Liver (tissue), 9 donors: ENCODE data around the gene ATXN7L1. TPM values are rescaled to one million over a fixed set of nuclear protein-coding genes. Genes with fewer than 3 reads are reported as not detected.

Experiments used
- DNase-seq: peaks from one replicate; pipeline ENCODE4 v3.0.0-alpha.2; 2017; ENCODE audit warnings: low spot score
- H3K27ac ChIP-seq, 2 donors: one replicate each; pipeline ENCODE4 v1.7.0; 2013; ENCODE audit warnings: inconsistent platforms in 2 of 2, low read length in 2 of 2, control low read depth in 1 of 2, low read depth in 1 of 2, mild to moderate bottlenecking in 1 of 2
- H3K27me3 ChIP-seq, 4 donors: one replicate each; pipeline versions ENCODE4 v1.6.1 to v1.7.0; 2013; ENCODE audit warnings: low read length in 3 of 4, inconsistent platforms in 1 of 4, mild to moderate bottlenecking in 1 of 4, moderate library complexity in 1 of 4; ENCODE audit not compliant: control insufficient read depth in 4 of 4, insufficient read depth in 4 of 4
- H3K36me3 ChIP-seq, 4 donors: one replicate each; pipeline versions ENCODE4 v1.6.1 to v1.7.0; 2013; ENCODE audit warnings: low read length in 3 of 4, mild to moderate bottlenecking in 3 of 4, low read depth in 1 of 4, moderate library complexity in 1 of 4; ENCODE audit not compliant: control insufficient read depth in 4 of 4, insufficient read depth in 3 of 4
- H3K4me1 ChIP-seq, 4 donors: one replicate each; pipeline versions ENCODE4 v1.6.1 to v1.7.0; 2013; ENCODE audit warnings: low read length in 3 of 4, mild to moderate bottlenecking in 3 of 4, moderate library complexity in 1 of 4; ENCODE audit not compliant: control insufficient read depth in 4 of 4, insufficient read depth in 4 of 4
- H3K4me3 ChIP-seq, 3 donors: one replicate each; pipeline versions ENCODE4 v1.6.1 to v1.7.0; 2013; ENCODE audit warnings: low read length in 3 of 3, control low read depth in 1 of 3, low read depth in 1 of 3, mild to moderate bottlenecking in 1 of 3
- H3K9ac ChIP-seq, 2 donors: one replicate each; pipeline ENCODE4 v1.7.0; 2013; ENCODE audit warnings: low read length in 2 of 2, mild to moderate bottlenecking in 2 of 2, moderate library complexity in 2 of 2, control low read depth in 1 of 2, low read depth in 1 of 2
- H3K9me3 ChIP-seq, 4 donors: one replicate each; pipeline versions ENCODE4 v1.6.1 to v1.7.0; 2013; ENCODE audit warnings: low read length in 3 of 4; ENCODE audit not compliant: control insufficient read depth in 4 of 4
- ATF3 ChIP-seq: IDR thresholded peaks from 2 replicates; pipeline ENCODE4 v1.6.1; 2016; ENCODE audit warnings: antibody characterized with exemption
- CTCF ChIP-seq: fragments of 150-350 bp; IDR thresholded peaks from 2 replicates; pipeline ENCODE4 v1.5.1; 2017; ENCODE audit warnings: improper control_type of control experiment, low read depth, low read length; ENCODE audit not compliant: missing input control
- EGR1 ChIP-seq, 2 donors: IDR thresholded peaks; 2 replicates each; pipeline ENCODE4 v1.6.1; 2016 to 2018; ENCODE audit warnings: antibody characterized with exemption in 2 of 2, low read depth in 2 of 2
- FOXA1 ChIP-seq: IDR thresholded peaks from 2 replicates; pipeline ENCODE4 v1.6.1; 2016; ENCODE audit warnings: antibody characterized with exemption
- FOXA2 ChIP-seq: IDR thresholded peaks from 2 replicates; pipeline ENCODE4 v1.6.1; 2016; ENCODE audit warnings: antibody characterized with exemption
- GABPA ChIP-seq, 2 donors: IDR thresholded peaks in 1 of 2; conservative IDR thresholded peaks in 1 of 2; 2 replicates each; pipeline ENCODE4 v1.6.1; 2016; ENCODE audit warnings: antibody characterized with exemption in 2 of 2, mild to moderate bottlenecking in 1 of 2, moderate library complexity in 1 of 2
- HNF4A ChIP-seq, 2 donors: conservative IDR thresholded peaks; 2 replicates each; pipeline ENCODE4 v1.6.1; 2016; ENCODE audit warnings: antibody characterized with exemption in 2 of 2, mild to moderate bottlenecking in 2 of 2
- HNF4G ChIP-seq: IDR thresholded peaks from 2 replicates; pipeline ENCODE4 v1.6.1; 2016; ENCODE audit warnings: antibody characterized with exemption
- JUND ChIP-seq, 2 donors: IDR thresholded peaks; 2 replicates each; pipeline ENCODE4 v1.6.1; 2016; ENCODE audit warnings: antibody characterized with exemption in 2 of 2
- NR2F2 ChIP-seq: IDR thresholded peaks from 2 replicates; pipeline ENCODE4 v1.6.1; 2016; ENCODE audit warnings: antibody characterized with exemption
- RAD21 ChIP-seq, 2 donors: IDR thresholded peaks; 2 replicates each; pipeline ENCODE4 v1.6.1; 2016; ENCODE audit warnings: antibody characterized with exemption in 2 of 2, mild to moderate bottlenecking in 2 of 2
- REST ChIP-seq: IDR thresholded peaks from 2 replicates; pipeline ENCODE4 v1.6.1; 2016; ENCODE audit warnings: antibody characterized with exemption, mild to moderate bottlenecking
- RXRA ChIP-seq, 2 donors: IDR thresholded peaks; 2 replicates each; pipeline ENCODE4 v1.6.1; 2017 to 2018; ENCODE audit warnings: antibody characterized with exemption in 2 of 2, mild to moderate bottlenecking in 1 of 2
- SP1 ChIP-seq: IDR thresholded peaks from 2 replicates; pipeline ENCODE4 v1.6.1; 2018; ENCODE audit warnings: antibody characterized with exemption, mild to moderate bottlenecking
- TAF1 ChIP-seq: conservative IDR thresholded peaks from 2 replicates; pipeline ENCODE4 v1.6.1; 2016; ENCODE audit warnings: antibody characterized with exemption, mild to moderate bottlenecking
- YY1 ChIP-seq: IDR thresholded peaks from 2 replicates; pipeline ENCODE4 v1.6.1; 2016; ENCODE audit warnings: antibody characterized with exemption, mild to moderate bottlenecking
- WGBS: extraction: QIAGEN DNeasy Blood & Tissue Kit; methylation state at CpG from one replicate; pipeline ENCODE4 v1.1.7; 2013; 5-methylcytosine and 5-hydroxymethylcytosine counted together
- polyA plus RNA-seq, 2 donors: library from polyadenylated mRNA; stranded (reverse) in 1 of 2; unstranded in 1 of 2; fragments of 200-250 nt in 1 of 2; fragments of >200 nt in 1 of 2; fragmentation: Nextera tagmentation in 1 of 2; extraction: Ambion mirVana in 1 of 2; gene quantifications; one replicate each; pipeline versions ENCODE4 v1.2.1 to v1.2.3, GENCODE V29; 2013 to 2015
- total RNA-seq, 2 donors: library from RNA; depleted of rRNA; stranded (reverse); fragments of >200 nt; gene quantifications; one replicate each; pipeline ENCODE4 v1.2.3, GENCODE V29; 2014
- TF ChIP-seq, protein P1 (sequence below): IDR thresholded peaks from 2 replicates; pipeline ENCODE4 v1.6.1; 2016; ENCODE audit warnings: antibody characterized with exemption
- TF ChIP-seq, protein P2 (sequence below): IDR thresholded peaks from 2 replicates; pipeline ENCODE4 v1.6.1; 2016; ENCODE audit warnings: antibody characterized with exemption
- donor health status: healthy.
- donor health status: healthy.
- donor health status: healthy.
- donor health status: healthy.
- donor health status: healthy.

The ATXN7L1 gene
- total and polyA plus RNA-seq, 4 donors, result 2.1 to 7.4 (median 5.3) TPM

GRCh38 chr7:105591522-105591921 is 284.9 kb downstream of the ATXN7L1 start (continued):
- TF ChIP-seq FOXA2, result no peak

GRCh38 chr7:105590793-105591192 is 285.6 kb downstream of the ATXN7L1 start:
- no peak overlapping the region for H3K9ac ChIP-seq
- no peaks in the 10 kb centered on the region for H3K9me3 ChIP-seq
- peaks cover 0 to 7% (median 3%) of the 10 kb centered on the region in 4 donors for H3K4me1 ChIP-seq
- no peak for DNase-seq
- H3K27ac ChIP-seq, result no peak overlapping the region
- no peak overlapping the region for H3K4me3 ChIP-seq
- WGBS, result 90% methylated on average over 5 of the region's 5 CpGs
- no peaks in the 10 kb centered on the region for H3K27me3 ChIP-seq
- TF ChIP-seq GABPA (IDR thresholded peaks at IDR 0.05 in 1 of 2, conservative IDR thresholded peaks at IDR 0.05 in 1 of 2) (no peak), REST (no peak), HNF4G (no peak), FOXA1 (no peak), SP1 (no peak), EGR1 (IDR thresholded peaks at IDR 0.05; ENCODE audit: low read depth in 2 of 2) (no peak), HNF4A (conservative IDR thresholded peaks at IDR 0.05) (no peak), CTCF (no peak), YY1 (no peak), RAD21 (IDR thresholded peaks at IDR 0.05) (no peak), RXRA (IDR thresholded peaks at IDR 0.05) (no peak), NR2F2 (no peak), FOXA2 (no peak), JUND (IDR thresholded peaks at IDR 0.05) (no peak), TAF1 (no peak), ATF3 (no peak)
- TF ChIP-seq, protein P1, sequence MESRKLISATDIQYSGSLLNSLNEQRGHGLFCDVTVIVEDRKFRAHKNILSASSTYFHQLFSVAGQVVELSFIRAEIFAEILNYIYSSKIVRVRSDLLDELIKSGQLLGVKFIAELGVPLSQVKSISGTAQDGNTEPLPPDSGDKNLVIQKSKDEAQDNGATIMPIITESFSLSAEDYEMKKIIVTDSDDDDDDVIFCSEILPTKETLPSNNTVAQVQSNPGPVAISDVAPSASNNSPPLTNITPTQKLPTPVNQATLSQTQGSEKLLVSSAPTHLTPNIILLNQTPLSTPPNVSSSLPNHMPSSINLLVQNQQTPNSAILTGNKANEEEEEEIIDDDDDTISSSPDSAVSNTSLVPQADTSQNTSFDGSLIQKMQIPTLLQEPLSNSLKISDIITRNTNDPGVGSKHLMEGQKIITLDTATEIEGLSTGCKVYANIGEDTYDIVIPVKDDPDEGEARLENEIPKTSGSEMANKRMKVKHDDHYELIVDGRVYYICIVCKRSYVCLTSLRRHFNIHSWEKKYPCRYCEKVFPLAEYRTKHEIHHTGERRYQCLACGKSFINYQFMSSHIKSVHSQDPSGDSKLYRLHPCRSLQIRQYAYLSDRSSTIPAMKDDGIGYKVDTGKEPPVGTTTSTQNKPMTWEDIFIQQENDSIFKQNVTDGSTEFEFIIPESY, result no peak
- TF ChIP-seq, protein P2, sequence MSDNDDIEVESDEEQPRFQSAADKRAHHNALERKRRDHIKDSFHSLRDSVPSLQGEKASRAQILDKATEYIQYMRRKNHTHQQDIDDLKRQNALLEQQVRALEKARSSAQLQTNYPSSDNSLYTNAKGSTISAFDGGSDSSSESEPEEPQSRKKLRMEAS, result no peak
- no peaks in the 10 kb centered on the region for H3K36me3 ChIP-seq
